Epithelial cell of esophagus (primary cell): ENCODE data around the gene PRDM16.

Source experiments
- DNase-seq: peaks from one replicate; pipeline ENCODE4 v3.0.0; 2010; ENCODE audit warnings: low read depth
- H3K4me3 ChIP-seq: 2 replicates; pipeline ENCODE4 v1.5.1; 2011; ENCODE audit warnings: mild to moderate bottlenecking, low read length, control low read depth
- TF ChIP-seq, protein P1 (sequence below): IDR thresholded peaks from 2 replicates; pipeline ENCODE4 v1.5.1; 2011; ENCODE audit warnings: low read depth, mild to moderate bottlenecking, low read length, control low read depth, inconsistent platforms; ENCODE audit not compliant: insufficient read depth; ENCODE audit errors: missing control alignments

The PRDM16 gene

DNA sequence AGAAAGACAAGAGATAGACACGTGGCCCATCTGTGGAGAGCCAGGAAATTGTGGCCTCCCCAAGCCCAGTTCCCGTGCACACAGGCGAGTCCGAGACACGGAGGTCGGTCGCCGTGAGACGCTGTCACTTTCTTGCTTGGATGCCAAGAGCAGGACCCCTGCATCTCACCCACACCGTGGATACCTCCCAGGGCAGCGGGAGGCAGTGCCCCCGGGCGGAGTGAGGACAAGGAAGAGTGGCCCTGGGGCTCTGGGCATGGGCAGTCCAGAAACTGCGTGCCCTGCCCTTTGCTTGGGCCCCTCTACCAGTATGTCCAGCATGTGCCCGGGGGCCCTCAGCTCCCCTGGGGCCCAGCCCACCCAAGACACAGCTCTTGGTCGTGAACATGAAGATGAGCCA lies 360.8 kb downstream of the PRDM16 start:
- TF ChIP-seq, protein P1, sequence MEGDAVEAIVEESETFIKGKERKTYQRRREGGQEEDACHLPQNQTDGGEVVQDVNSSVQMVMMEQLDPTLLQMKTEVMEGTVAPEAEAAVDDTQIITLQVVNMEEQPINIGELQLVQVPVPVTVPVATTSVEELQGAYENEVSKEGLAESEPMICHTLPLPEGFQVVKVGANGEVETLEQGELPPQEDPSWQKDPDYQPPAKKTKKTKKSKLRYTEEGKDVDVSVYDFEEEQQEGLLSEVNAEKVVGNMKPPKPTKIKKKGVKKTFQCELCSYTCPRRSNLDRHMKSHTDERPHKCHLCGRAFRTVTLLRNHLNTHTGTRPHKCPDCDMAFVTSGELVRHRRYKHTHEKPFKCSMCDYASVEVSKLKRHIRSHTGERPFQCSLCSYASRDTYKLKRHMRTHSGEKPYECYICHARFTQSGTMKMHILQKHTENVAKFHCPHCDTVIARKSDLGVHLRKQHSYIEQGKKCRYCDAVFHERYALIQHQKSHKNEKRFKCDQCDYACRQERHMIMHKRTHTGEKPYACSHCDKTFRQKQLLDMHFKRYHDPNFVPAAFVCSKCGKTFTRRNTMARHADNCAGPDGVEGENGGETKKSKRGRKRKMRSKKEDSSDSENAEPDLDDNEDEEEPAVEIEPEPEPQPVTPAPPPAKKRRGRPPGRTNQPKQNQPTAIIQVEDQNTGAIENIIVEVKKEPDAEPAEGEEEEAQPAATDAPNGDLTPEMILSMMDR, result no peak
- H3K4me3 ChIP-seq, result no peak overlapping the region
- no peak for DNase-seq

DNA sequence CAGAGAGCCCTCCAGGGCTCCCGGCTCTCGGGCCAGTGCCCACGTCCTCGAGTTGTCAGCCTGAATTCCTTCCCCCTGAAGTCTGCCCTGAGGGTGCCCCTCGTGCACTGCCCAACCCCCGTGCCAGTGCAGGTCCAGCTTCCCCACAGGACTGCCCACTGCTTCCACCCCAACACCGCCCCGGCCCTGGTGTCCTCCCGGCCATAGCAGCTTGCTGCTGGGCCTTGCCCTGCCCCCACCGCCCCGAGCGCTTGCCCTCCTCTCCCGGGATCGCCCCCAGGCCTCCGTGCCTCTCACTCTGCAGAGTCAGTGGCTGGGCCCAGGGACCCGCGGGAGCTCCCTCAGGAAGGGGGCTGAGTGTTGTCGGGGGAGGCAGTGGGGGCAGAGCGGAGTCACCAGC lies 361.4 kb downstream of the PRDM16 start:
- TF ChIP-seq, protein P1, result no peak

GRCh38 chr1:3430820-3431219 lies 361.8 kb downstream of the PRDM16 start:
- H3K4me3 ChIP-seq, result no peak overlapping the region
- no peak for DNase-seq
- TF ChIP-seq, protein P1, result no peak

More for the DNA sequence above, 361.4 kb downstream of the PRDM16 start:
- no peak overlapping the region for H3K4me3 ChIP-seq
- no peak for DNase-seq

DNA sequence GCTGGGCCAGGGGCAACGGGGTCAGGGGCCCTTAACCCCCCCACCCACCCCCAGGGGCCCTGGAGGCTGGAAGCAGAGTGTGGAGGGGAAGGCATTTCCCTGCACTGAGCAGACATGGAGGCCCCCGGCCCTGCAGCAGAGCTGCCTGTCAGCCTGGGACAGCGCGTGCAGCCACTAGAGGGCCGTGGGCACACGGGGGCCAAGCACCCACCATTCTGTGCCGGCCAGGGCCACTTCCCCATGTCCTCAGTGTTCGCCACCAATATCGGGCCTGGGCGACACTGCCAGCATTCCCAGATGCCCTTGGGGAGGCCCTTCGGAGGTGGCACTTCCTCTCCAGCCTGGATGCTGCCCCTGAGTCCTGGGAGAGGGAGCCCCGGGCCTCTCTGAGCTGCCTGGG lies 362.3 kb downstream of the PRDM16 start:
- no peak overlapping the region for H3K4me3 ChIP-seq
- DNase-seq, result no peak
- TF ChIP-seq, protein P1, result no peak

- H3K4me3 ChIP-seq, result no peak overlapping the region
- no peak for DNase-seq
- TF ChIP-seq, protein P1, result no peak
These were observed 362.7 kb downstream of the PRDM16 start for GRCh38 chr1:3431686-3432085.

- TF ChIP-seq, protein P1, result no peak
- DNase-seq, result no peak
- no peak overlapping the region for H3K4me3 ChIP-seq
These were observed 363.3 kb downstream of the PRDM16 start for GRCh38 chr1:3432306-3432705.

DNA sequence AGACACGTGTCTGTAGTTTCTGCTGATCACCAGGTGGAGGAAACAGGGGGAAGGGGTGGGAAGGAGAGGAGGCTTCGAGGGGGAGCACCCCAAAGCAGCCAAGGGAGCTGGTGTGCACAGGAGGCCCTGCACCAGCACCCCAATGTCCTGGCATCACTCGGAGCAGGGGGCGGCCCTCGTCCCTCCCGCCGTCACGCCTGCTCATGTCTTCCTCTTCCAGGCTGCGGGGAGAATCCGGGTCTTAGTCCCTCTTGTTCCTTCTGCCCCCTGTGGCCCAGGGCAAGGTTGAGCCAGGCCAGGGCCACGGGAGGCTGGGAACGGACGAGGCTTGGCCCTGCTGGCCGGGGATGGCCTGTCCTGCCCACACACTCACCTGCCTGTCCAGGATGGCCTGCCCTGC lies 364.1 kb downstream of the PRDM16 start:
- DNase-seq, result no peak

More for the DNA sequence above, 364.1 kb downstream of the PRDM16 start:
- TF ChIP-seq, protein P1, result no peak
- no peak overlapping the region for H3K4me3 ChIP-seq
